Stimulated activated CD4-positive, alpha-beta T cell treated with anti-CD3 and anti-CD28 coated beads, Interleukin-1b, Interleukin-23, amount 100 ng/mL, for 48 hours (primary cell): ENCODE data around the gene H1-8.

Experiments used
- DNase-seq: peaks from one replicate; pipeline ENCODE4 v3.0.0-alpha.2; 2020

Gene H1-8

DNA sequence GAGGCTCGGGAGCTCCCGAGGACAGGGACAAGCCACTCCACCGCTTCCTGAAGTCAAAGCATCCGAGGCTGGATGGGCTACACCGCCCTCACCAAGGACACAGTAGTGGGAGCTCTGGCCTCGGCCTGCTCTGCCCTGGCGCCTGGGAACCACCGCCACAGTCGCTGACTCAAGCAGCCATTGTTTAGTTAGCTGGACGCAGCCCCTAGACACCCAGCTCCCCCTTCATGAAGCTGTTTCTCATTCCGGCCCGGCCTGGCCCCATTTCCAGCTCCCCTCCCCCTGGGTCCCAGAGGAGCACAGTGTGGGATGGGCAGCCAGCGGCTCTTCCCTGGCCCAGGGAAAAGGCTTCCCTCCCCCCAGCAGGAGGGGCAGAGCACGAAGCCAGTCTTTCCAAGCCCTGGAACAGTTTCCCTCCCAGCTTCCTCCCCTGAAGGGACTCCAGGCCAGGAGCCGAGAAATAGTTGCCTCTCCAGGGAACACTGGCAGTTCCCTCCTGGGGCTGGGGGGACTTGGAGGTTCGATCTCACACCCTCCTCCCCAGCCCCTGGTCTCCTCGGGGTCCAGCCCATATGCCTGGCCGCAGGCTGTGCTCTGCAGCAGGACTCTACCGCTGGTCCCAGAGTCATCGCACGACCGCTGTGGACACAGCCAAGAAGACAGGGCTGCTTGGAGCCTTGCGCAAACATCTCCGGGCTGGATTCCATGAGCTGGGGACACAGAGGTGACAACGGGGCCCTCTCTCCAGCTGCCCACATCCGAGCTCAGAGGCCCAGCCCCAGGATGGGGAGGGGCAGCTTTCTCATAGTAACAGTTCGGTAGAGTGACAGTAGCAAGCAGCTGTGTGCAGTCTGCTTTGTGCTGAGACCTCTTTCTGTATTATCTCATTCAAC is 53.5 kb downstream of the H1-8 start:
- DNase-seq: no peak

DNA sequence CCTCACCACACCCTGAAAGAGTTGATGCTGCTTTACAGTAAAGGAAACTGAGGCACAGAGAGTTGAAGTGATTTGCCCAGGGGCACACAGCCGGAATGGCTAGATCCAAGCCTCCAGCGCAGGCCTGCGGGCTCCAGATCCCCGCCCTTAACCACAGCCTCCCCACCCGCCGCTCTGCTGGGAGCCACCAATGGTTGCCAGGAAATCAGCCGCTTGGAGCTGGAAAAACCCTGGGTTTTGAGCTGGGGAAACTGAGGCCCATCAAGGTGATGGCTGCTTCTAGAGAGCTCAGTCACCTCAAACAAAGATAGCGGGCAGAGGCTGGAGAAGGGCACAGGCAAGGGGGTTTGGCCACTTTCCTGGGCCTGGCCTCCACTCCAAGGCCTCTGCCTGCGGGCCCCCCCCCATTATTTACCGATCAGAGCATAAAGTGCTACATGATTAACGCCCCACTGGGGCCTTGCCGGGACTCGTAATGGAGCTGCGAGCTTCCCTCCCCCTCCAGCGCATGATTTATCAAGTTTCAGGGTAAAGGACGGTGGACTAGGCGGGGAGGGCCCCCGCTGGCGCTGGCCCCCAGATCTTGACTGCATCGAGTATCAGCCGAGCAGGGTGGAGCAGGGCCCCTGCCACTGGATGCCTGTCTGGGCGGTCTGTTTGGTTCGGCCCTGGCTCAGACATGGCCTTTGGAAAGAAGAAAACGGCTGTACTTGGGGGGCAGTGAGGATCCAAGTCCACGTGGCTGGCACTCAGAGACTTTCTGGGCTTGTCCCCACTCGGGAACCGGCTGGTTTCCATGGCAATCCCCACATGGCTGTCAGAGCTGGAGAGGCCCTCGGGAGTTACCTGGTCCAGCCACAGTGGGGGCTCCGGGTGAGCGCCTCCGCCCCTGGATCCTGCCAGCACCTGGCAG is 54.4 kb downstream of the H1-8 start:
- no peak for DNase-seq

DNA sequence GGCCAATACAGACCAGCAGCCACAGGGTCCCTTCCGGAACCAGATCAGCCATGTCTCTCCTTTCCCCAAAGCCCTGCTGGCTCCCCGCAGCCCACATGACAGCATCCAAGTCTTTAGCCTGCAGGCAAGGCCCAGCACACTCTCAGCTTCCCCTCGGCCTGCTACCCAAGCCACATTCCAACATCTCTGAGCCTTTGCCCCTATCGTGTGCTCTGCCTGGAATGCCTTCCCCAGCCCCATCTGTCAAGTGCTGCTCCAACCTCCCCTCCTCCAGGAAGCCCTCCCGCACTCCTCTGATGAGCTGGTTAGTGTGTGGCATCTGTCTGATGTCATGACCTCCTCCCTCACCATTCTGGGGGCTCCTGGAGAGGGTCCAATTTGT is 55.0 kb downstream of the H1-8 start:
- DNase-seq: no peak

DNA sequence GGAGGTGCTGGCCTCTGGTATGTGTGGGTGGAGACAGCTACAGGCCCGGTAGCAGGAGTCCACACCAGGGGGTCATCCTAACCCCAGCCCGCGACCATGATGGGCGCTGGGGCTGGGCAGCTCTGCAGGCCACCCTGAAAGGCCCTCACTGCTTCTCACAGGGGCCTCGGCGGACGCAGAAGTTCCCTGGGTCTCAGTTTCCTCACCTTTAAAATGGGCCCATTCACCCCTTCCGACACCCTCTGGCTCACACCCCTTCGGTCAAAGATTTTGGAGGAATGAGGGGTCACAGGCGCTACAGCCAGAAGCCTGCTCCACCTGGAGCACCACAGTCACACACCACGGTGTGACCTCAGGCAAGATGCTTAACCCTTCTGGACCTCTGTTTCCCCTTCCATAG is 55.5 kb downstream of the H1-8 start:
- no peak for DNase-seq

DNA sequence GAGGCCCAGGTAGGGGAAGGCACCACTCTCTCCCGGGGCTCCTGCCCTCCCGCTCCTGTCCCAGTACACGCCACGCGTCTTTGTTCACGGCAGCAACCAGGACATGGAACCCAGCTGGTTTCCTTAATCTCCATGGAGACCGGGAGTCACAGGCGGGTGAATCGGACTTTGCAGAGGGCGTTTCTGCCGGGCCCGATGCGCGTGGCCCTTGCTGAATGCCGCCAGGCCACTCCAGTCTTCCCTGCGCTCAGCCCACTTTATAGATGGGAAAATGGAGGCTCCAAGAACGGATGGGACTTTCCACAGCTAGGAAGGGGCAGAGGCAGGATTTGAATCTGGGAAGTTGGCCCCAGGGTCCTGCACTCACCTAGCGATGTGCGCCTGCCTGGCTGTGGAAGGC is 56.1 kb downstream of the H1-8 start:
- no peak for DNase-seq

DNA sequence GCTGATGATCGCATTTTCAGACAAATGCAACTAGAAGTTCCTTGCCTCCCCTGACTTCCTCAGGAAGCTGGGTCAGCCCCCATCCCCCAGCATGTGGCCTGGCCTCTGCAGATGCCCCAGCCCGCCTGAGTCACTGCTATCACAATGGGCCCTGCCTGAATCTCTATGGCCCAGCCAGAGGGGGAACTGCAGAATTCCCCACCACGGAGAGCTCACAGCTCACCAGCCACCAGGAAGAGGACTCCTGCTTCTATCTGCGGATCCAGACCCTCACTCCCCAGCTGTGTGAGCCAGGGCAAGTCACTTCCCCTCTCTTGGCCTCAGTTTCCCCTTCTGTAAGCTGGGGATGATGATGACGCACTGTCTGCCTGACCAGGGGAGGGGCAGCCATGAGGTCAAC is 56.6 kb downstream of the H1-8 start:
- no peak for DNase-seq

DNA sequence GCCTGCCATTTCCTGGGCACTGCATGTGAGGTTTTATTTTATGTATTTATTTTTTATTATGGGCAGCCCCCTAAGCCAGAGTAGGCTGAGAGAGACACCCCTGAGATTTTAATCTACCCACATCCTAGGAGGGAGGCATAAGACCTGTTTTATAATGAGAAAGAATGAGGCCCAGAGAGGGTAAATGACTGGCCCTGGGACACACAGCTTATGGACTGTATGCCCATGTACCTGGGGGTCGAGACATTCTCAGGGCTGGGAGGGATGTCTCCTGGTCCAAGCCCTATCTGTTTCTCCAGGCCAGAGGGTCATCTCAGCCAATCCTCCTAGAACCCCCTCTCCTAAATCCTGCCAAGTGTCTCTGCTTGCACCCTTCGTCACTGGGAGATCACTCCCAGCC is 57.4 kb downstream of the H1-8 start:
- no peak for DNase-seq
